GM12891 (cell line): ENCODE measurements around the gene SPACA1.

Experiments
- POLR2A ChIP-seq: IDR thresholded peaks from 2 replicates; pipeline ENCODE4 v1.6.1; 2011; ENCODE audit warnings: low read depth, low read length, control low read depth
- POLR2AphosphoS5 ChIP-seq: IDR thresholded peaks from 2 replicates; pipeline ENCODE4 v1.6.1; 2011; ENCODE audit warnings: low read depth, low read length, control low read depth
- POU2F2 ChIP-seq: IDR thresholded peaks from 2 replicates; pipeline ENCODE4 v1.6.1; 2011; ENCODE audit warnings: low read depth, mild to moderate bottlenecking, control low read depth, low read length, moderate library complexity
- SPI1 ChIP-seq: IDR thresholded peaks from 2 replicates; pipeline ENCODE4 v1.6.1; 2011; ENCODE audit warnings: low read depth, low read length, control low read depth
- TAF1 ChIP-seq: IDR thresholded peaks from 2 replicates; pipeline ENCODE4 v1.6.1; 2011; ENCODE audit warnings: low read depth, low read length, control low read depth

DNA sequence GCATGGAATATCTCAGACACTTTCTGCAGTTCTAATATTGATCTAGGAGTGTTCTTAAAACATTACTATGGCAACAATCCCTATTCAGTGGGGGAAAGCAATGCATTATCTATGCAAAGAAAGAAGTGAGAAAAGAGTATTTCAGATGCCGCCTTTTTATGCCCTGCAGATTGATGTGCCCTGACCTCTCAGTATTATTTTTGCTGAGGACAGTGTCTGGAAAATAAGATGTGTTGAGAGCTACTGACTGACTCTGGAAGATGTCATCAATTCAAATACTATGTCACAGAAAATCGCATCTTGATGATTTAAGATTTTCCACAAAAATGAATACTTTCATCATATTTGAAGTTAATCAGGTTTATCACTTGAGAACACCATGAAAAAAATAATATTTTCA lies 22.9 kb upstream of the SPACA1 start:
- no peak for TF ChIP-seq POLR2AphosphoS5
- no peak for TF ChIP-seq POLR2A
- no peak for TF ChIP-seq POU2F2
- no peak for TF ChIP-seq SPI1
- TF ChIP-seq TAF1, result no peak
